MM.1S (cell line): ENCODE measurements around the gene ANKS6.

Source experiments
- CTCF ChIP-seq: fragments of 300-600 bp; sonication (generic); IDR thresholded peaks from 2 replicates; pipeline ENCODE4 v1.5.1; 2016; ENCODE audit warnings: antibody characterized with exemption, low read length, mixed read lengths
- EZH2 ChIP-seq: fragments of 300-600 bp; sonication (generic); optimal IDR thresholded peaks from 2 replicates; pipeline ENCODE3; 2017; ENCODE audit warnings: low read depth, mild to moderate bottlenecking, antibody characterized with exemption, low read length, mixed read lengths
- EZH2phosphoT487 ChIP-seq: fragments of 300-600 bp; sonication (generic); IDR thresholded peaks from 2 replicates; pipeline ENCODE4 v1.6.1; 2018; ENCODE audit warnings: antibody characterized with exemption, low read length

GRCh38 chr9:98728500-98728899 is 67.9 kb downstream of the ANKS6 start:
- no peak for TF ChIP-seq CTCF
- no peak for TF ChIP-seq EZH2phosphoT487
- TF ChIP-seq EZH2, result no peak
